Gastrocnemius medialis (tissue), 4 donors: Measurements from ENCODE around the gene SPIRE1. TPM values are rescaled to one million over a fixed set of nuclear protein-coding genes. Genes with fewer than 3 reads are reported as not detected.
"Not testable (repeated sequence)": the region's sequence is repeated elsewhere in the genome, so short reads cannot be mapped to it uniquely, and the experiment has no call there.

Source experiments
- ATAC-seq, 2 donors: fragments of 150-250 bp; one replicate each; pipeline ENCODE4 v1.9.1; 2016
- DNase-seq, 2 donors: peaks; one replicate each; pipeline ENCODE4 v3.0.0-alpha.2; 2019
- H3K27ac ChIP-seq, 4 donors: fragments of 200-600 bp; sonication (generic); 1 replicate in 1 of 4; 2 replicates in 3 of 4; pipeline ENCODE4 v1.5.1; 2016 to 2018; ENCODE audit warnings: mild to moderate bottlenecking in 2 of 4, moderate library complexity in 1 of 4
- H3K27me3 ChIP-seq, 3 donors: fragments of 200-600 bp; sonication (generic) in 2 of 3; 1 replicate in 1 of 3; 2 replicates in 2 of 3; pipeline versions ENCODE4 v1.5.1 to v1.6.0; 2016 to 2019; ENCODE audit warnings: mild to moderate bottlenecking in 1 of 3, moderate library complexity in 1 of 3
- H3K36me3 ChIP-seq, 2 donors: fragments of 200-600 bp; sonication (generic) in 1 of 2; one replicate each; pipeline ENCODE4 v1.5.1; 2017 to 2018
- H3K4me1 ChIP-seq, 2 donors: fragments of 200-600 bp; sonication (generic) in 1 of 2; one replicate each; pipeline ENCODE4 v1.5.1; 2016 to 2017; ENCODE audit warnings: mild to moderate bottlenecking in 2 of 2
- H3K4me3 ChIP-seq, 4 donors: fragments of 200-600 bp; sonication (generic) in 3 of 4; 1 replicate in 1 of 4; 2 replicates in 3 of 4; pipeline ENCODE4 v1.5.1; 2016 to 2019; ENCODE audit warnings: mild to moderate bottlenecking in 2 of 4
- H3K9me3 ChIP-seq, 3 donors: fragments of 200-600 bp; sonication (generic) in 2 of 3; 1 replicate in 1 of 3; 2 replicates in 2 of 3; pipeline ENCODE4 v1.5.1; 2016 to 2019
- POLR2A ChIP-seq, 2 donors: fragments of 450-650 bp; IDR thresholded peaks; one replicate each; pipeline ENCODE4 v1.6.1; 2017; ENCODE audit warnings: antibody characterized with exemption in 2 of 2, mild to moderate bottlenecking in 2 of 2, moderate library complexity in 2 of 2
- in situ Hi-C, 4 donors: fragments of 200-750 bp; cut with MboI; loops; one replicate each; pipeline versions ENCODE4 v1.15.0 to v1.8.0; 2017; ENCODE audit warnings: low sequenced_read_pairs in 4 of 4
- intact Hi-C: fragments of 100-400 bp; cut with DNase I; formaldehyde crosslinking; loops from one replicate; pipeline ENCODE4 v1.15.1; 2023; ENCODE audit warnings: low total_unique reads
- total RNA-seq, 4 donors: library from RNA; depleted of rRNA; stranded (reverse); fragments of >200 nt; gene quantifications; one replicate each; pipeline versions ENCODE4 v1.1.0 to v1.2.3, GENCODE V29; 2016
- TF ChIP-seq, protein P1 (sequence below), 5 experiments: fragments of 450-650 bp in 3 of 5; fragments of 200-600 bp in 2 of 5; sonication (generic) in 2 of 5; IDR thresholded peaks in 4 of 5; conservative IDR thresholded peaks in 1 of 5; 1 replicate in 4 of 5; 2 replicates in 1 of 5; pipeline ENCODE4 v1.5.1; 2016 to 2019; ENCODE audit warnings: antibody characterized with exemption in 5 of 5, mild to moderate bottlenecking in 3 of 5, moderate library complexity in 3 of 5

SPIRE1 gene
- total RNA-seq, 4 donors from 2014 or later = 48.3 to 82.7 (median 55.1) TPM

DNA sequence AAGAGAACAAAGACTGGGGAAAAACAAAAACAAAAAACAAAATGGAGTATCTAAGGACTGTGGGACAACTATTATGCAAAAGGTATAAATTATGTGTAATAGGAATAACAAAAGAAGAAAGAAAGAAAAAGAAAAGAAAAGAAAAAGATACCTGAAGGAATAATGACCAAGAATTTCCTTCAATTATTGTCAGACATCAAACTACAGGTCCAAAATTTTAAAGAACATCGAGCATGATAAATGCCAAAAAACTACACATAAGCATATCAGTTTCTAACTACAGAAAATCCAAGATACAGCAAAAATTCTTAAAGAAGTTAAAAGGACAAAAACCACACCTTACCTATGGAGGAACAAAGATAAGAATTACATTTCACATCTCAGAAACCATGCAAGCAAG is 93.0 kb downstream of the SPIRE1 start:
- Histone ChIP-seq H3K4me3 (no peak overlapping the region), H3K36me3 (no peaks in the 10 kb centered on the region), H3K27ac (no peak overlapping the region), H3K27me3 (no peaks in the 10 kb centered on the region), H3K4me1 (peaks cover 14 to 23% of the 10 kb centered on the region in 2 donors), H3K9me3 (no peaks in the 10 kb centered on the region)
- in situ Hi-C loops (no loop called here), intact Hi-C loops (no loop called here)
- DNase-seq = no peak
- ATAC-seq = no peak
- TF ChIP-seq, protein P1, sequence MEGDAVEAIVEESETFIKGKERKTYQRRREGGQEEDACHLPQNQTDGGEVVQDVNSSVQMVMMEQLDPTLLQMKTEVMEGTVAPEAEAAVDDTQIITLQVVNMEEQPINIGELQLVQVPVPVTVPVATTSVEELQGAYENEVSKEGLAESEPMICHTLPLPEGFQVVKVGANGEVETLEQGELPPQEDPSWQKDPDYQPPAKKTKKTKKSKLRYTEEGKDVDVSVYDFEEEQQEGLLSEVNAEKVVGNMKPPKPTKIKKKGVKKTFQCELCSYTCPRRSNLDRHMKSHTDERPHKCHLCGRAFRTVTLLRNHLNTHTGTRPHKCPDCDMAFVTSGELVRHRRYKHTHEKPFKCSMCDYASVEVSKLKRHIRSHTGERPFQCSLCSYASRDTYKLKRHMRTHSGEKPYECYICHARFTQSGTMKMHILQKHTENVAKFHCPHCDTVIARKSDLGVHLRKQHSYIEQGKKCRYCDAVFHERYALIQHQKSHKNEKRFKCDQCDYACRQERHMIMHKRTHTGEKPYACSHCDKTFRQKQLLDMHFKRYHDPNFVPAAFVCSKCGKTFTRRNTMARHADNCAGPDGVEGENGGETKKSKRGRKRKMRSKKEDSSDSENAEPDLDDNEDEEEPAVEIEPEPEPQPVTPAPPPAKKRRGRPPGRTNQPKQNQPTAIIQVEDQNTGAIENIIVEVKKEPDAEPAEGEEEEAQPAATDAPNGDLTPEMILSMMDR (IDR thresholded peaks at IDR 0.05 in 4 of 5, conservative IDR thresholded peaks at IDR 0.05 in 1 of 5) = no peak
- no peak for TF ChIP-seq POLR2A (IDR thresholded peaks at IDR 0.05)

DNA sequence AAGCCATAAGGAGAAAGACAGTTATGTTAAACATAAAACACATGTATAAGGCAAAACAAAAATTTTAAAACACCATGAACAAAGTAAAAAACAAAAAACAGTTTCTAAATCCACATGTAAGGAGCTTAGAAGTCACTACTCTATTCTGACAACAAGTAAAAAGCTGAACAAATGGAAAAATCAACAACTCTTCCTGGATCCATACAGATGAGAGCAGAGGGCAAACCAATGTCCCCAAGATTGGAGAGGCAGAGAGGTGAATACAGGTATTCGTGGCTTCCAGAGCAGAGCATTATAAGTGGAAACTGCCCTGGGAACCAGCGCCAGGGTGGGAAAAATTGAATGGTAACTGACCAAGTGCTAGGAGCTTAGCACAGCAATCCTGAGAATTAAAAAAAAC is 93.5 kb downstream of the SPIRE1 start:
- Histone ChIP-seq H3K27me3 (no peaks in the 10 kb centered on the region), H3K4me3 (no peak overlapping the region), H3K4me1 (peaks cover 9 to 19% of the 10 kb centered on the region in 2 donors), H3K27ac (no peak overlapping the region), H3K9me3 (no peaks in the 10 kb centered on the region), H3K36me3 (no peaks in the 10 kb centered on the region)
- intact Hi-C loops (no loop called here), in situ Hi-C loops (no loop called here)
- ATAC-seq (no peak), DNase-seq (no peak)
- TF ChIP-seq, protein P1 (IDR thresholded peaks at IDR 0.05 in 4 of 5, conservative IDR thresholded peaks at IDR 0.05 in 1 of 5) = no peak

DNA sequence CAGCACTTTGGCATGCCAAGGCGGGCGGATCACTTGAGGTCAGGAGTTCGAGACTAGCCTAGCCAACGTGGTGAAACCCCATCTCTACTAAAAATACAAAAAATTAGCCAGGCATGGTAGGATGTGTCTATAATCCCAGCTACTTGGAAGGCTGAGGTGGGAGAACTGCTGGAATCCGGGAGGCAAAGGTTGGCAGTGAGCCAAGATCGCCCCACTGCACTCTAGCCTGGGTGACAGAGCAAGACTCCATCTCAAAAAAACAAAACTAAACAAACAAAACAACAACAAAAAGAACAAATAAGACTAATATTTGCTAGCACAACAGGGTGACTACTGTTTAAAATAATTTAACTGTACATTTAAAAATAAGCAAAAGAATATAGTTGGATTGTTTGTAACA is 97.3 kb downstream of the SPIRE1 start:
- H3K27ac ChIP-seq, H3K27me3 ChIP-seq, H3K36me3 ChIP-seq, H3K4me3 ChIP-seq, intact Hi-C loops, DNase-seq, H3K9me3 ChIP-seq, ATAC-seq, H3K4me1 ChIP-seq, in situ Hi-C loops: not testable (repeated sequence)

DNA sequence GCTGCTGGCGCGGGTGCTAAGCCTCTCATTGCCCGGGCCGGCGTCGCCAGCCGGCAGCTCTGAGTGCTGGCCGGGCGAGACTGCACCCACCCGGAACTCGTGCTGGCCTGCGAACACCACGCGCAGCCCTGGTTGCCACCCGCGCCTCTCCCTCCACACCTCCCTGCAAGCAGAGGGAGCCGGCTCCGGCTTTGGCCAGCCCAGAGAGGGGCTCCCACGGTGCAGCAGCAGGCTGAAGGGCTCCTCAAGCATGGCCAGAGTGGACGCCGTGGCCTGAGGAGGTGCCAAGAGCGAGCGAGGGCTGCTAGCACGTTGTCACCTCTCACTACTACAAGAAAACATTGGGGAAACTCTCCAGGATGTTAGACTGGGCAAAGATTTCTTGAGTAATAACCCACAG is 98.6 kb downstream of the SPIRE1 start:
- DNase-seq = no peak
- in situ Hi-C loops = loop anchor here in 1 of 4 donors (10.0 kb wide), 1 partner anchor 85 kb away; no protein-coding TSS in a partner anchor

DNA sequence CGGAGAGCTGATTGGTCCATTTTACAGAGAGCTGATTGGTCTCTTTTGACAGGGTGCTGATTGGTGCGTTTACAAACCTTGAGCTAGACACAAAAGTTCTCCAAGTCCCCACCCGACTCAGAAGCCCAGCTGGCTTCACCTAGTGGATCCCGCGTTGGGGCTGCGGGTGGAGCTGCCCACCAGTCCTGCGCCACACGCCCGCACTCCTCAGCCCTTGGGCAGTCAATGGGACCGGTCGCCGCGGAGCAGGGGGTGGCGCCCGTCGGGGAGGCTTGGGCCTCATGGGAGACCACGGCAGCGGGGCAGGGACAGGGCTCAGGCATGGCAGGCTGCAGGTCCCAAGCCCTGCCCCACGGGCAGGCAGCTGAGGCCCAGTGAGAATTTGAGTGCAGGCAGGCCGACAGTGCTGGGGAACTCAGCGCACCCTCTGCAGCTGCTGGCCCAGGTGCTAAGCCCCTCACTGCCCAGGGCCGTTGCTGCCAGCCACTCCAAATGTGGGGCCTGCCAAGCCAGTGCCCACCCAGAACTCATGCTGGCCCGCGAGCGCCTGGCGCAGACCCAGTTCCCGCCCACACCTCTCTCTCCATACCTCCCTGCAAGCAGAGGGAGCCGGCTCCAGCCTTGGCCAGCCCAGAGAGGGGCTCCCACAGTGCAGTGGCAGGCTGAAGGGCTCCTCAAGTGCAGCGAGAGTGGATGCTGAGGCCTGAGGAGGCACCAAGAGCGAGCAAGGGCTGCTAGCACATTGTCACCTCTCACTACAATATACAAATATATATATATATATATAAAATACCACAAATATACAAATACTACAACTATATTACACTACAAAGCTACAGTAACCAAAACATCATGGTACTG is 100.7 kb downstream of the SPIRE1 start:
- in situ Hi-C loops (loop anchor here in 1 of 4 donors (10.0 kb wide), 1 partner anchor 88 kb away; no protein-coding TSS in a partner anchor), intact Hi-C loops (loop anchor here (10.0 kb wide), 1 partner anchor 182 kb away; the partner anchor contains the start of gene AFG3L2)
- no peak overlapping the region for H3K4me3 ChIP-seq
- no peak for ATAC-seq
- no peaks in the 10 kb centered on the region for H3K9me3 ChIP-seq
- H3K27me3 ChIP-seq = no peaks in the 10 kb centered on the region
- H3K4me1 ChIP-seq = peaks cover 6 to 22% of the 10 kb centered on the region in 2 donors
- TF ChIP-seq, protein P1 (IDR thresholded peaks at IDR 0.05 in 4 of 5, conservative IDR thresholded peaks at IDR 0.05 in 1 of 5) = no peak
- TF ChIP-seq POLR2A (IDR thresholded peaks at IDR 0.05) = no peak
- H3K27ac ChIP-seq = no peak overlapping the region
- DNase-seq = no peak
- H3K36me3 ChIP-seq = no peaks in the 10 kb centered on the region

More for the DNA sequence above, 98.6 kb downstream of the SPIRE1 start:
- ATAC-seq = no peak
- no peak overlapping the region for H3K4me3 ChIP-seq
- no peaks in the 10 kb centered on the region for H3K9me3 ChIP-seq
- H3K4me1 ChIP-seq = peaks cover 0 to 4% of the 10 kb centered on the region in 2 donors
- intact Hi-C loops = loop anchor here (10.0 kb wide), 1 partner anchor 185 kb away; the partner anchor contains the start of gene AFG3L2
- no peak overlapping the region for H3K27ac ChIP-seq
- no peaks in the 10 kb centered on the region for H3K36me3 ChIP-seq
- H3K27me3 ChIP-seq = no peaks in the 10 kb centered on the region
- no peak for TF ChIP-seq POLR2A (IDR thresholded peaks at IDR 0.05)
- TF ChIP-seq, protein P1 (IDR thresholded peaks at IDR 0.05 in 4 of 5, conservative IDR thresholded peaks at IDR 0.05 in 1 of 5) = no peak
